Activated naive CD8-positive, alpha-beta T cell (primary cell): ENCODE measurements around the gene NRIP1.

Experiments
- H3K27ac Mint-ChIP-seq: one replicate; pipeline ENCODE4 v1.8.0; 2021; ENCODE audit warnings: mixed read lengths
- H3K27me3 Mint-ChIP-seq: one replicate; pipeline ENCODE4 v1.8.0; 2021; ENCODE audit warnings: mixed read lengths
- H3K36me3 Mint-ChIP-seq: one replicate; pipeline ENCODE4 v1.8.0; 2021; ENCODE audit warnings: mixed read lengths
- H3K4me1 Mint-ChIP-seq: one replicate; pipeline ENCODE4 v1.8.0; 2021; ENCODE audit warnings: low read depth, mixed read lengths
- H3K4me3 Mint-ChIP-seq: one replicate; pipeline ENCODE4 v1.8.0; 2021; ENCODE audit warnings: mild to moderate bottlenecking, mixed read lengths
- H3K9me3 Mint-ChIP-seq: one replicate; pipeline ENCODE4 v1.8.0; 2021; ENCODE audit warnings: low read depth, mixed read lengths

Gene NRIP1

GRCh38 chr21:15064576-15065391 lies at the start of gene NRIP1:
Gene NRIP1, minus strand, starts transcription at chr21:15065000. Its CDS starts 96,808 bp downstream, at chr21:14968192.
- Mint-ChIP-seq H3K4me1 (peaks cover 44% of the 10 kb centered on the region), H3K27ac (peak within 1 kb of the TSS; percentile 98), H3K4me3 (peak within 1 kb of the TSS; percentile 95), H3K9me3 (no peaks in the 10 kb centered on the region), H3K27me3 (no peaks in the 10 kb centered on the region), H3K36me3 (no peaks in the 10 kb centered on the region)

GRCh38 chr21:15112858-15113257 lies 48.1 kb upstream of the NRIP1 start:
- no peak overlapping the region for H3K4me3 Mint-ChIP-seq
- peaks cover 1% of the 10 kb centered on the region for H3K27me3 Mint-ChIP-seq
- H3K4me1 Mint-ChIP-seq: no peaks in the 10 kb centered on the region
- H3K36me3 Mint-ChIP-seq: no peaks in the 10 kb centered on the region
- H3K27ac Mint-ChIP-seq: no peak overlapping the region
- no peaks in the 10 kb centered on the region for H3K9me3 Mint-ChIP-seq

GRCh38 chr21:15108801-15109200 lies 44.0 kb upstream of the NRIP1 start:
- H3K27me3 Mint-ChIP-seq: peaks cover 1% of the 10 kb centered on the region
- H3K9me3 Mint-ChIP-seq: no peaks in the 10 kb centered on the region
- no peak overlapping the region for H3K27ac Mint-ChIP-seq
- no peaks in the 10 kb centered on the region for H3K36me3 Mint-ChIP-seq
- no peak overlapping the region for H3K4me3 Mint-ChIP-seq
- no peaks in the 10 kb centered on the region for H3K4me1 Mint-ChIP-seq

- Mint-ChIP-seq H3K27ac (no peak overlapping the region), H3K36me3 (no peaks in the 10 kb centered on the region), H3K27me3 (peaks cover 1% of the 10 kb centered on the region), H3K4me1 (no peaks in the 10 kb centered on the region), H3K4me3 (no peak overlapping the region), H3K9me3 (no peaks in the 10 kb centered on the region)
These were observed 39.7 kb upstream of the NRIP1 start for GRCh38 chr21:15104470-15104869.

GRCh38 chr21:15098908-15099307 lies 34.1 kb upstream of the NRIP1 start:
- H3K4me3 Mint-ChIP-seq: no peak overlapping the region
- H3K4me1 Mint-ChIP-seq: no peaks in the 10 kb centered on the region
- H3K36me3 Mint-ChIP-seq: no peaks in the 10 kb centered on the region
- H3K27ac Mint-ChIP-seq: no peak overlapping the region
- H3K9me3 Mint-ChIP-seq: no peaks in the 10 kb centered on the region
- H3K27me3 Mint-ChIP-seq: no peaks in the 10 kb centered on the region

- Mint-ChIP-seq H3K27ac (no peak overlapping the region), H3K27me3 (no peaks in the 10 kb centered on the region), H3K4me3 (no peak overlapping the region)
These were observed 33.4 kb upstream of the NRIP1 start for GRCh38 chr21:15098181-15098580.

GRCh38 chr21:15097580-15097979 lies 32.8 kb upstream of the NRIP1 start:
- Mint-ChIP-seq H3K4me3 (no peak overlapping the region), H3K9me3 (no peaks in the 10 kb centered on the region)

More at GRCh38 chr21:15098181-15098580, 33.4 kb upstream of the NRIP1 start:
- Mint-ChIP-seq H3K4me1 (no peaks in the 10 kb centered on the region), H3K9me3 (no peaks in the 10 kb centered on the region), H3K36me3 (no peaks in the 10 kb centered on the region)

GRCh38 chr21:15096146-15096545 lies 31.3 kb upstream of the NRIP1 start:
- Mint-ChIP-seq H3K27me3 (no peaks in the 10 kb centered on the region), H3K9me3 (no peaks in the 10 kb centered on the region), H3K4me3 (no peak overlapping the region), H3K36me3 (no peaks in the 10 kb centered on the region), H3K4me1 (no peaks in the 10 kb centered on the region), H3K27ac (no peak overlapping the region)

More at GRCh38 chr21:15097580-15097979, 32.8 kb upstream of the NRIP1 start:
- no peak overlapping the region for H3K27ac Mint-ChIP-seq
- no peaks in the 10 kb centered on the region for H3K4me1 Mint-ChIP-seq
- H3K36me3 Mint-ChIP-seq: no peaks in the 10 kb centered on the region
- no peaks in the 10 kb centered on the region for H3K27me3 Mint-ChIP-seq

- no peak overlapping the region for H3K27ac Mint-ChIP-seq
- H3K4me1 Mint-ChIP-seq: no peaks in the 10 kb centered on the region
- no peaks in the 10 kb centered on the region for H3K27me3 Mint-ChIP-seq
- H3K36me3 Mint-ChIP-seq: no peaks in the 10 kb centered on the region
- H3K4me3 Mint-ChIP-seq: no peak overlapping the region
- no peaks in the 10 kb centered on the region for H3K9me3 Mint-ChIP-seq
These were observed 30.5 kb upstream of the NRIP1 start for GRCh38 chr21:15095326-15095725.

GRCh38 chr21:15094706-15095105 lies 29.9 kb upstream of the NRIP1 start:
- H3K4me3 Mint-ChIP-seq: no peak overlapping the region
- H3K36me3 Mint-ChIP-seq: no peaks in the 10 kb centered on the region

GRCh38 chr21:15093216-15093615 lies 28.4 kb upstream of the NRIP1 start:
- H3K4me1 Mint-ChIP-seq: no peaks in the 10 kb centered on the region
- no peak overlapping the region for H3K27ac Mint-ChIP-seq
- H3K27me3 Mint-ChIP-seq: no peaks in the 10 kb centered on the region
- H3K36me3 Mint-ChIP-seq: no peaks in the 10 kb centered on the region
- no peaks in the 10 kb centered on the region for H3K9me3 Mint-ChIP-seq
- no peak overlapping the region for H3K4me3 Mint-ChIP-seq

More at GRCh38 chr21:15094706-15095105, 29.9 kb upstream of the NRIP1 start:
- H3K4me1 Mint-ChIP-seq: no peaks in the 10 kb centered on the region
- no peak overlapping the region for H3K27ac Mint-ChIP-seq
- H3K9me3 Mint-ChIP-seq: no peaks in the 10 kb centered on the region
- no peaks in the 10 kb centered on the region for H3K27me3 Mint-ChIP-seq

- Mint-ChIP-seq H3K4me1 (no peaks in the 10 kb centered on the region), H3K4me3 (no peak overlapping the region), H3K27me3 (no peaks in the 10 kb centered on the region), H3K27ac (no peak overlapping the region), H3K36me3 (no peaks in the 10 kb centered on the region), H3K9me3 (no peaks in the 10 kb centered on the region)
These were observed 27.9 kb upstream of the NRIP1 start for GRCh38 chr21:15092745-15093144.

- H3K9me3 Mint-ChIP-seq: no peaks in the 10 kb centered on the region
- H3K27me3 Mint-ChIP-seq: no peaks in the 10 kb centered on the region
- H3K4me1 Mint-ChIP-seq: no peaks in the 10 kb centered on the region
- no peak overlapping the region for H3K27ac Mint-ChIP-seq
- no peaks in the 10 kb centered on the region for H3K36me3 Mint-ChIP-seq
- H3K4me3 Mint-ChIP-seq: no peak overlapping the region
These were observed 25.6 kb upstream of the NRIP1 start for GRCh38 chr21:15090390-15090789.

- Mint-ChIP-seq H3K36me3 (no peaks in the 10 kb centered on the region), H3K27ac (no peak overlapping the region), H3K4me1 (no peaks in the 10 kb centered on the region), H3K27me3 (no peaks in the 10 kb centered on the region), H3K4me3 (no peak overlapping the region), H3K9me3 (no peaks in the 10 kb centered on the region)
These were observed 23.7 kb upstream of the NRIP1 start for GRCh38 chr21:15088488-15088887.

GRCh38 chr21:15084668-15085067 lies 19.9 kb upstream of the NRIP1 start:
- Mint-ChIP-seq H3K27ac (no peak overlapping the region), H3K9me3 (no peaks in the 10 kb centered on the region), H3K36me3 (no peaks in the 10 kb centered on the region), H3K27me3 (no peaks in the 10 kb centered on the region), H3K4me3 (no peak overlapping the region), H3K4me1 (no peaks in the 10 kb centered on the region)

- H3K27me3 Mint-ChIP-seq: peaks cover 3% of the 10 kb centered on the region
- no peaks in the 10 kb centered on the region for H3K4me1 Mint-ChIP-seq
- H3K36me3 Mint-ChIP-seq: no peaks in the 10 kb centered on the region
- H3K4me3 Mint-ChIP-seq: no peak overlapping the region
- H3K27ac Mint-ChIP-seq: no peak overlapping the region
- no peaks in the 10 kb centered on the region for H3K9me3 Mint-ChIP-seq
These were observed 15.7 kb upstream of the NRIP1 start for GRCh38 chr21:15080526-15080925.
